Ramos (cell line): ENCODE data around the gene MAGEA3.
"Not testable (repeated sequence)": the region's sequence is repeated elsewhere in the genome, so short reads cannot be mapped to it uniquely, and the experiment has no call there.

Experiments used
- in situ Hi-C: fragments of 300-500 bp; cut with MboI; formaldehyde crosslinking; loops from one replicate; pipeline ENCODE4 v1.14.3; 2022; ENCODE audit warnings: low sequenced_read_pairs; ENCODE audit not compliant: unreplicated experiment

Gene MAGEA3

GRCh38 chrX:152735860-152736511, 37.4 kb downstream of the MAGEA3 start:
- in situ Hi-C loops = no loop called here

GRCh38 chrX:152736528-152736927, 37.9 kb downstream of the MAGEA3 start:
- in situ Hi-C loops = not testable (repeated sequence)

GRCh38 chrX:152738560-152738959, 40.0 kb downstream of the MAGEA3 start:
- in situ Hi-C loops = no loop called here
